Esophagus muscularis mucosa (tissue), 3 donors: ENCODE measurements around the gene SAFB2.

Experiments used
- CTCF ChIP-seq, 3 experiments: fragments of 200-600 bp in 2 of 3; fragments of 450-650 bp in 1 of 3; sonication (generic) in 2 of 3; IDR thresholded peaks; one replicate each; pipeline ENCODE4 v1.5.1; 2017 to 2019; ENCODE audit warnings: antibody characterized with exemption in 3 of 3, mild to moderate bottlenecking in 2 of 3, moderate library complexity in 1 of 3
- POLR2A ChIP-seq: fragments of 450-650 bp; IDR thresholded peaks from one replicate; pipeline ENCODE4 v1.6.1; 2017; ENCODE audit warnings: antibody characterized with exemption, moderate library complexity, mild to moderate bottlenecking, low read depth
- POLR2AphosphoS5 ChIP-seq, 2 donors: sonication (generic); formaldehyde crosslinking; IDR thresholded peaks; one replicate each; pipeline ENCODE4 v1.6.1; 2017; ENCODE audit warnings: antibody characterized with exemption in 2 of 2

DNA sequence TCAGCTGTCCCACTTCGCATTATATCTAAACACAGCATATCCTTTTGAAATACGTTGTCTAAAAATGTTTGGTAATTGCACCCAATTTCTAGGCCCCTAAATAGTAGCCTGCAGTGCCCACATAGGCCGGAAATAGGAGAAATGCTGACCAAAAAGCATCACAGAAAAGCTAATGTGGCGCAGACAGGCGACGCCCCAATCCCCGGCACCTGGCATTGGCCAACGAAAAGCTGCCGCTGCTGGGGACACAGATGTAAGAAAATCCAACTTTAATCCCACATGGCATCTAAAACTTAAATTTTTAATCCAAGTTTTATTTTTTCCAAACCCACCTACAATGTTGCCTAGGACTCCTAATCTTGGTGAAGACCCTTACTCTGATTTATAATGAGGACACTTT is 4.0 kb downstream of the SAFB2 start:
- TF ChIP-seq CTCF (IDR thresholded peaks at IDR 0.05), result no peak
- no peak for TF ChIP-seq POLR2A
- TF ChIP-seq POLR2AphosphoS5 (IDR thresholded peaks at IDR 0.05), result no peak
